DLD1 (cell line): ENCODE data around the gene FGF14.

ENCODE experiments used
- in situ Hi-C: cut with HindIII; loops from 2 replicates; pipeline ENCODE4 v1.10.0; 2017; ENCODE audit warnings: low sequenced_read_pairs

The FGF14 gene

DNA sequence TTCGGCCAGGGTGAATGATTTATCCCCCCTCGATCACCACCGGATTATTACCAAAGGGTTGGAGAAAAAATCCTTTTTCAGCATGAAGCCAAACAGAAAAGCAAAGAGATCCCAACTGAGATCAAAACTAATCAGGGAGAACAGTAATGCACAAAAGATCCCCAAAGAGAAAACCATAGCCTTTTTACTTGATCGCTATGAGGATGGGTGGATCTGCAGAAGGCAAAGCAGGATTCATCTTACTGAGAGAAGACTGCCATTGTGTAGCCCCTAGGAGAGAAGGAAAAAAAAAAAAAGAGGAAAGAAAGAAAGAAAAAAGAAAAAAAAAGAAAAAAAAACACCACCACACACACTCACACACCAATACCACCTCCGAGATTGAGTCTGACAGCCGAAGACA, at the start of gene FGF14:
Gene FGF14, minus strand, starts transcription at position 283 of the 400 bp plus-strand sequence.
- in situ Hi-C loops = no loop called here

DNA sequence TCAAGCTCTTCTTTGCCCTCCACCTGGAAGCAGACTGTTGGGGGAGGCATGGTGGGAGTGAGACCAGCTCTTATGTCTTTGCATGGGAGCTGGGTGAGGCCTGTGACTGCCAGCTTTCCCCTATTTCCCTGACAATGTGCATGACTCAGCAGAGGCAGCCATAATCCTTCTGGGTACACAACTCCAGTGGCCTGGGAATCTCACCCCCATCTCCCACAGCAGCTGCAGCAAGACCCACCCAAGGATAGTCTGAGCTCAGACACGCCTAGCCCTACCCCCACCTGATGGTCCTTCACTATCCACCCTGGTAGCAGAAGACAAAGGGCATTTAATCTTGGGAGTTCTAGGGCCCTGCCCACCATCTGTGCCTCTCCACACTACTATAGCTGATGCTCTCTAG, 41.4 kb upstream of the FGF14 start:
- in situ Hi-C loops = no loop called here

DNA sequence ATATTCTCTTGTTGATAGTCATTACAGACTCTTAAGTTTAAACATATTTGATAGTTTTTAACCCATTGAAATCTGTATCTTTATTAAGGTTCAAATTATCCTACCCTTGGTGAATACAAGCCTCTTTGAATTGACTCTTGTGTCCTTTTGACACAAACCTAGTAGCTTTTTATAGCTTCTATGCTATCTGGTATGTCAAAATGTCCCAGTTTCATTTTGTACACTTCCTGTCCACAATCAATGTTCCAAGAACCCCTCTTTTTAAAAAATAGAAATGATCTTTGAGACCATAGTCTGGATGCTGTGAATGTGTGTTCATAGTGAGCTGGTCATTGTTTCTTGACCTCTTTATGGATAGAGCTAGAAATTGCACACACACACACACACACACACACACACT, 39.2 kb upstream of the FGF14 start:
- in situ Hi-C loops = no loop called here

DNA sequence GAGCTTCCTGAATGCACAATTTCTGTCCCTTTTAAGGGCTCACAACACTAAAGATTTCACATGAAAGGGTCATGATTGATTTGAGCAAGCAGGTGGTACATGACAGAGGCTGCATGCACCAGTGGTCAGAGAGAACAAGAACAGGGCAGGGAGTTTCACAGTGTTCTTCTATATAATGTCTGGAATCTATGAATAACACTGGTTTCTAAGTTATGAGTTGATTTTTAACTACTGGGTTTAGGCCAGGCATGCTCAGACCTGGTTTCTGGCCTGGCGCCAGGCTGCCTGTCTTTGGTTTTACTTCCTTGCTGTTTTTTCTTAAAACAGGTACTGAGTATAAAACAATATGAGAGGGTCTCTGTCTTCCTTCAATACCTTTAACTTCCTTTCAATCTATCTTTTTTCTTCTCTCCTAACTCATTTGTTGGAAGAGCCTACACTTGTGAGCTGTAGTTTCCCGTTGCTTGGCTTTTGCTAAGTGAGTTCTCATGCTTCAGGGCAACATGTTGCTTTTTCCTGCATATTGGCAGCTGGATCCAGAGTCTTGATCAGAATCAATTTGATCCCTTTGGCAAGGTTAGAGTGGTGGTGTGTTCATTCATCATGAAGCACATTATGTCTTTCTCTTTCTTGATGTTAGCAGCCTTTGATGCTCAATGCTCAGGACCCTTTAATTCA, 38.5 kb upstream of the FGF14 start:
- in situ Hi-C loops = no loop called here

DNA sequence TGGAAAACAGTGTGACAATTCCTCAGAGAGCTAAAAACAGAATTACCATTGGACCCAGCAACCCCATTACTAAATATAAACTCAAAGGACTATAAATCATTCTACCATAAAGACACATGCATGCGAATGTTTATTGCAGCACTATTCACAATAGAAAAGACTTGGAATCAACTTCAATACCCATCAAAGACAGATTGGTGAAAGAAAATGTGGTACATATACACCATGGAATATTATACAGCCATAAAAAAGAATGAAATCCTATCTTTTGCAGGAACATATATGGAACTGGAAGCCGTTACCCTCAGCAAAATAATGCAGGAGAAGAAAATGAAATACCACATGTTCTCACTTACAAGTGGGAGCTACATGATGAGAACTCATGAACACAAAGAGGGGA, 20.8 kb upstream of the FGF14 start:
- in situ Hi-C loops = no loop called here

DNA sequence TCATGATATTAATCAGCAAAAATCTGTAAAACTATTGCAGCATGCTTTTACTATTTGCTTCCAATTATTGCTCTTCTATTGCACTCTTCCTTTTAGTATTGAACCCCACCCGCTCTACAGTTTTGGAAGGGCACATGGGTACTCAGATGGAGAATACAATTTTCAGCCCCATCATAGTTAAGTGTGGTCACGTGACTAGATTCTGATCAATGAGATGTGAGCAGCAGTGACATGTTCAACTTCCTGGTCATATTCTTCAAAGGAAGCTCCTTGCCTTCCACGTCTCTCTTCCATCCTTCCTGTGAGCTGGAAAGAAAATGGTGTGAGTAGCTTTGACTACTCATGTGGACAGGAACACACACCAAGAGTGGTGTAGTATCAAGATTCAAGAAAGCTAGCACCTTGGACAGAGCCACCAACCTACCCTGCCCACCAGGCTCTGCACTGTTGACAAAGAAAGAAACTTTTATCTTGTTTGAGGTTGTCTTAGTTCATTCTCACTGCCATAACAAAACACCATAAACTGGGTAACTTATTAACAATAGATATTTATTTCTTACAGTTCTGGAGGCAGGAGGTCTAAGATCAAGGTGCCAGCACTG, 3.8 kb upstream of the FGF14 start:
- in situ Hi-C loops = no loop called here

DNA sequence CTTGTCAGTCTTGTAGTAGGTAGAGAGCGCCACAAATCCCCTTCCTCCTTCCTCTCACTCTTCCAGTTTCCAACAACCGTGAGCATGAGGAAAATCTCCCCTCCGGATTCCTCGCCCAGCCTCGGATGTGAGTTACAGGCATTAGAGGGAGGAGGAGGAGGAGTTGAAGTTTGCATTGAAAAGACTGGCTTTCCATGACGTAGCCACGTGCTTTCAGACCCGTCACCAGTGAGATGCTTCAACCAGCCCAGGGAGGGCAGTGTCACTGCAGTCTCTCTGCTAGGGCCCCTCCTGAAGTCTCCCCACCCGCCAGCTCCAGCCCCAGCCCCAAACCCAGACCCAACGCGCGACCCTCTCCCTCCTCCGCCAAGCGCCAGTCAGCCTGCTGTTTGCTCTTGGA, 442 bp upstream of the FGF14 start:
- in situ Hi-C loops = no loop called here

DNA sequence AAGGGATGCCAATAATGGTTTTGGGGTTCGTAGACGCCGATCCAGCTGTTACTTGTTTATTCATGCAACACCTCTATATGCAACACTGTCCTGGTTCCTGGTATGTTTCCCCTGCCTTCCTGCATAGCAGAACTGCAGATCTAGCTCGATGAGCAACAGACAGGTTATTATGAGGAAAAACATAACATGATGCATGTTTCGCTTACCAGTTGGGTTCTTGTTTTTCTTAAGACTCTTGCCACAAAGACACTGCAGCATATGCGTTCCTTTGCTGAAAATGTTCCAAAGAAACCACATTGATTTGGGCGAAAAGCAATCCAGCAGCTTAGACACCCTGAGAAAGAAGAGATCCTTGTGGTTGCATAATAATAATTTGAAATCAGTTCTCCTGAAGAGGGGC, 583 bp downstream of the FGF14 start:
- in situ Hi-C loops = no loop called here

DNA sequence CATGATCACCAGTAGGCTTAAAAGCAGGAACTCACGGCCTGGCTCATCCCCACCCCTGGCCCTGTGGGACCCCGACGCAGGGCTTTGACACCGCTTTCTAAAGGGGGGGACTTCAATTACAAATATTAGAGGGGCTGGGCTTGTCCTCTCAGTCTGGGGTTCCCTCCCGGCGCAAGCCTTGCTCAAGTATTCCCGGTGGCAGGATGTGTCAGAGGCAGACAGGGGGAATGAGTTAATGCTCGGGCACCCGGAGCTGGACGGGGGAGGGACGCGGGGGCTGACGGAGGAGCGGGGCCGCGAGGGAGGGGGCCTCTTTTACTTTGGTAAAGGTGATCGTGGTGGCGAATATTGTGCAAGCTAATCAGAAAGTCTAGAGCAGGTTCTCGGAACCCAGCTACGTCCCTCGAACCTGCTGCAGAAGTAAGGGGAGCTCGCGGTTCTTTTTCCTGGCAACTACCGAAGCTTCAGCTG, 1.1 kb downstream of the FGF14 start:
- in situ Hi-C loops = no loop called here

DNA sequence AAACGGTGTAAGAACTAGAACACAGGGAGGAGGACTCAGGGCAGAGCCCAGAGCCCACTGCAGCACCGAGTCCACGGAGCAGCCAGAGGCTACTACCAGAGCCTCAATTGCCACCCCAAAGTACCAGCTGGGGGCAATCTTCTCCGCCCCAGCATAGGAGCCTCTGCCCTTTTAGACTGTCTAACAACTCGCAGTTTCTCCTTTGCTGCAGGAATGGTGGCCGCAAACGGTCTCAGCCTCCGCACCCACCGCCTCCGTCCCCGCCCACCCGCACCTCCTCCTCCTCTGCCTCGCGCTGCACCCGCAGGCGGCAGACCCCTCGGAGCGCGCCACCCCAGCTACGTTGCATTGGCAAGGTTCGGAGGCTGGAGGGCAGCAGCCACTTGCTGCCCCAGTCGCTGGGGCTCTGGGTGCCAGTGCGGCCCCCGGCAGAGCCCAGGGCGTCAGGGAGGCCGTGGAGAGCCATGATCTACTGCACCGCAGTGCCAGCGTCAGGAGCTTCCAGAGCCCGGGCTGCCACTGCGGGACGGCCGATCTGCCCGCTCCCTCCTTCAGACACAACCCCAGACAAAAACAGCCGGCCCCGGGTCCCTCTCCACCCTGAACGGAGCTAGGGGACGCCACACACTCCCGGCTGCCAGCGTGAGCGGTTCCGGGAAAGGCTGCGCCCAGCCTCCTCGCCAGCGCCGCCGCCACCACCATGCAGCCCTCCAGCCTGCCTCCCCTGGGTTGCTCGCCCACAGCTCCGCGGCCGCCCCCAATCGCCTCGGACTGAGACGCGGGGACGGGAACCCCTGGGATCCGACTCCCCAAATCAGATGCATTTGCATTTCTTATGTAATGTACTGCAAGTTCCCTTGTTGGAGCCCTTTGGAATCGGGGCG, 1.8 kb downstream of the FGF14 start:
- in situ Hi-C loops = no loop called here

DNA sequence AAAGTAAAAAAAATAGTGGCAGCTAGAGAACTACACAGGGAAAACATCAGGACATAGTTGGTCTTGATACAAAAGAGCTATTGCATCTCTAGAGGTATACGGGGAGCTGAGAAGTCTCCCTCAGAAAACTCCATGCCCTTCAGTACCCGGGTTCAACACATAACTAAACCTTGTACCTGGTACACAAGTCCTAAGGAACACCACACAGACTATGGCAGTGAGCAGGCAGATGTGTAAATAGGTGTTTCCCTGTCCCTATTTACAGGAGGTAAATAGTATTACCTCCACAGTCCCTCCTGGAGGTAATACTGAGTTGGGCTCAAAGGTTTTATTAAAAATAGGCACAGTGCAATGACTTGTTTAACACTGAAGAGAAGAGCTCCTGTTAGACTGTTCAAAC, 5.9 kb downstream of the FGF14 start:
- in situ Hi-C loops = no loop called here

DNA sequence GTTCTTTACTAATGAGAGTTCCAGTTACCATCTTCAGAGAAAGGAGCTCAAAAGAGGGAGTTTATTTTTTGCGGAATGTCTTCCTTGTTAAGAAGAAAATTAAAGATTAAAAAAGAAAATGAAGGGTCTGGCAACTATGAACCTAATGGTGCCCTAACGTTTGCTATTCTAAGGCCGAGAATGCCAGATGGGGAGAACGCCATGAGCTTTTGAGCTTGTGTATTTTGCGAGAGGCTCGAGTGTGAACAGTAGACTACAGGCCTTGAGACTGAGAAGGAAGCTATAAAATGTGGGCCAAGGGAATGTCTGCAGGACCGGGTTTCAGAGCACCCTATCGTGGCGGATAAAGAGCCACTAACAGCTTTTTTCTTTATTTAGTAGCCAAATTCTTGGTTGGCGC, 6.7 kb downstream of the FGF14 start:
- in situ Hi-C loops = no loop called here

DNA sequence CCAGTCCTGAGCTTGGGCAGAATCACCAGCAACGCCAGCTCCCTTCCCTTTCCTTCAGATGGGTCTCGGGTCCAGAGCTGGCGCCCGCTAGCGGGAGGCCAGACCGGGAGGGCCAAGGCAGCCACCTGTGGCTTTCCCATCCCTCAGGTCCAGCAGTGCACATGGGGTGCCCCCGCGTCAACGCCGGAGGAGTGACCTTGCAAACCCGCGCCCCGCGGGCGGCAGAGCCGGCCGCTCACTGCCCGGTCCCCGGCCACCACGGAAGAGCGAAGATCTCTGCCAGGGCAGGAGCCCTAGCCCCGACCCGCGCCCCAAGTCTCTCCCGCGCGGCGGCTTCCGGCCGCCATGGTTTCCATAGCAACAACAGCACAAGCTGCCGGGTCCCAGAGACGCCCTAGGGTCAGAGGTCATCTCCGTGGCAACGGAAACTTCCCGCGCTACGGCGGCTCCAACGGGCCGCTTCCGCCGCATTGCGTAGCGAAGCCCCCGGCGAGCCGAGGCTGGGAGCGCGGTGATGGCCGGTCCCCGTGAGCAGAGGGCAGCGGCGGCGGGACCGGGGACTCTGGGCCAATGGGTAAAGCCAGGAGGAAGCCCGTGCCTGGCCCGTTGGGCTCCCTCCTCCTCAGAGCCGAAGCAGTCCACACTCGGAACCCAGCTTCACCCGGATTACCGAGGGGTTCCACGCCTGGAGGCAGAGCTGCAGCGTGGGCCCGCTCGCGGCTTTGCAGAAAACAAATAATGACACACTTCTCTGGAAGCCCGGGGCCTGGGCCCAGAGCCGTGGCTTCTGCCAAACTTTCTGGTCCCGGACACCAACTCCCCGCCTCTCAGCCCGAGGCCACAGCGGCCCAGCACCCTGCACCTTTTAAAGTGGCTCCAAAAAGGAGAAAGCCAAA, 7.4 kb downstream of the FGF14 start:
- in situ Hi-C loops = no loop called here

DNA sequence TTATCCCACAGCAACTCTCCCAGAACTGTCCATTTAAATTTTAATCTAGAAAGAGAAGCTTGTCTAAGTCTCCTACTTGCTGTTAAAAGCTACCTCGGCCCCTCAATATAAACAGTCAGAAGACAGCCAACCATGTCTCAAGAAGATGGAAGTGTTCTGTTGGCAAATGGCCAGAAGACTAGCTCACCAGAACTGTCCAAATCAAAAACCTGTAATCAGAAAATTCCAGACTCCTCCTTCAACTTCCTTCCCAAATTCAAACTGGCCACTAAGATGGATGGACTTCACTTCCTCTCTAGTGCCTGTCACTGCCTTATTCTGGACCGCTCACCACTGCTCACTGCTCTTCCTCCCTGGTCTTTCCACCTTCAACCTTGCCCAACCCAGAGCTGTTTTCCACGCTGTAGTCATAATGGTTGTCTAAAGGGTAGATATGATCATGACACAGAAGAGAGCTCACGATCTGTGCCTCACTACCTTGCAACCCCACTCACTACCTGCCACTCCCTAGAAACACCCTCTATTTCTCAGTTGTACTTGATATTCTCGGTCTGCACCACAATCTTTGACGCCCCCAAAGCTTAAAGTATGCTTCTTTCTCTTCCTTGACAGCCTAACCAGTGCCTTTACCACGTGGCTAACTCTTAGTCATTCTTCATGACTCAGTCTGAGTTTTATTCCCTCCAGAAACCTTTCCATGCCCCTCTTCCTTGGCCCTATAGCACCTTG, 9.2 kb downstream of the FGF14 start:
- in situ Hi-C loops = no loop called here

DNA sequence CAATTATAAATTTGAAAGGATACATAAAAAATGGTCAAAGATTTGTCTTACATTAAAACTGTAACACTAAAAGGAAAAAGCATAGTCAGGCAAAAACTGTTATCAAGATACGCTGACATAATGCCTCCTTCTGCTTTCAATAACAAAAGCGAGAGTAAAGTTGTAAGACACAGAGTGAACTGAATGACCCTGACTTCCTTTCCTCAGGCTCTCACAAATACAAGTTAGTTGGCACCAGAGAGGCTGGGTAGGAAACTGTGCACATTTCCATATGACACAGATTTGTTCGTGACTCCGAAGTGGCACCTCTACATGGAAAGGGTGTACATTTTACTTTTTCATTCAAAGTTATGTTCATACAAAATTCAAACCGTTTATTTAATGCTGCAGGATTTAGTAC, 15.4 kb downstream of the FGF14 start:
- in situ Hi-C loops = no loop called here

DNA sequence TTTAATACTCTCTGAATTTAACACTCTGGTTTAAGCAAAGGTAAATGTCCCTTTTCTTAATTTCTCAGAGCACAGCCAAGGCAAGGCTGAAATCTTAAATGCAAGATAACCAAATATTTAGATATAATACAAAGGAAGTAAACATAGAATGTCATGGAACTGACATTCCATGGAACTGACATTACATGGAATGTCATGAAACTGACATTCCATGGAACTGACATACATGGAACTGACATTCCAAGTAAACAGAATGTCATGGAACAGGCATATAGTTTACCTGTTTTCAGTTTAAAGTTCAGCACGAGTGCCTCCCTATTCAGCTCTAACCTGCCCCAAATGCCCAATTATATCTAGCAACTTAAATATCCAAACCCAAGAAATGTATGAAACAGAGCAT, 21.8 kb downstream of the FGF14 start:
- in situ Hi-C loops = no loop called here

DNA sequence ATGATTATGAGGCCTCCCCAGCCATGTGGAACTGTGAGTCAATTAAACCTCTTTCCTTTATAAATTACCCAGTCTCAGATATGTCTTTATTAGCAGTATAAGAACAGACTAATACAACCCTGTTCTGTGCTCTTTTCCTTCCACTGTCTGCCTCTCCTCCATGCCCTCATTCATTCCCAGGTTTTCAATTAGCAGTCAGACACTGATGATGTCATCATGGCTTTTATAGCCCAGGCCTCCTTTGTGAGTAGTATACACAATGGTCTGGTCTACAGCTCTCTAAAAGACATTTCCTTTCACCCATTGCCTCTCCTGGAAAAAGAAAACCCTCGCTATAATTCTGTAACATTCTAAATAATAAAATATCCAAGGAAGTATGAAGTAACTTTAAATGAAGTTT, 25.5 kb downstream of the FGF14 start:
- in situ Hi-C loops = no loop called here

DNA sequence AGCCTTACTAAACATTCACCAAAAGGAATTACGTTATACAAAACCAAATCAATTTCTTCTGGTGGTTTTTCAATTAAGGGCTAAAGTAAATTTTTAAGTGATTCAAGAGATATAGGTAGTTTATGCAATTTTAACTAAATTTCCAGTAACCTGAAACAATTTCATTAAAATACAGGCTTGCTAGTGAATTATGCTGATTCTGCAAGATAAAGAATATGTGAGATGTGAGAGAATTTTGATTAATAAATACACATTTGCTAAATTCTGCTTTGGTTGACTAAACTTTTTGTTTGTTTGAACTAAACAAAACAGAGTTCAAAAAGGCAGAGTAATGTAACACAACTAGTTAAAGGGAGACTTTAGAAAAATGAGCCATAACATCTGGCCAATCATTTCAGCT, 27.1 kb downstream of the FGF14 start:
- in situ Hi-C loops = no loop called here

DNA sequence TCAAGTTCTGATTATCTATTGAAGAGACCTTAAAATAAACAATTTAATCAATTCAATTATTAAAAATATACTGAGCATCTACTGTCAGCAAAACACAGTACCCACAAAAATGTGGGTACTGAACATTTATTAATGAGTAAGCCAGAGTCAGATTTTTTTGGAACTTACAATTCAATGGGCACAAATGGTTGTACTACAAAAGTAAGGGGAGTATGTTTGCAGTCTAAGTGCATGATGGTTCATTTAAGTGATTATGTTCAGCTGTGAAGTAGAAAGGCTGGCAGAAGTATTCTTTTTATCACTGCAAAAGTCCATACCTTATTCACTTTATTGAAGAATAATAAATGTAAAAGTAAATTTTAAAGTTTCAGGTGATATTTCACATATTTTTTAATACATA, 27.6 kb downstream of the FGF14 start:
- in situ Hi-C loops = no loop called here

DNA sequence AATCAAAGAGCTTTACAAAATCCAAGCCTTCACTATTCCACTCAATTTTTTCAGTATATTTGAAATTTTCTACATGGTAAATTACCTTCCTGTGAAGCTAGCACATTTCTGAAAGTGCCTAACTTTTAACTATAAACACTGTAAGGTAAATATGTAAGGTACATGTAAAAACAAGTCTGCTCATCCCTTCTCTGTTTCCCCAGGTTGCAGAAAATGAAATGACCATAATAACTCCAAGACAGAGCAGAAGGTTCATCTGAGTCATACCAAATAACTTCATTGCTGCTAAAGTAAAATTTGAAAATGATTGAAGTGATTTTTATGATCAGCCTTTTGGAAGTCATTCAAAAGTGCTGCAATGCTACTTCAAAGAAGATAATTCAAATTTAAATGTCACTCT, 28.6 kb downstream of the FGF14 start:
- in situ Hi-C loops = no loop called here
